NCI-H460 (cell line): ENCODE data around the gene PLCB1. TPM values are rescaled to one million over a fixed set of nuclear protein-coding genes. Genes with fewer than 3 reads are reported as not detected.
"Not testable (repeated sequence)": the region's sequence is repeated elsewhere in the genome, so short reads cannot be mapped to it uniquely, and the experiment has no call there.

Experiments
- DNase-seq: peaks from one replicate; pipeline ENCODE4 v3.0.0-alpha.2; 2016; ENCODE audit warnings: low read depth; ENCODE audit errors: extremely low read depth
- total RNA-seq: library from RNA; depleted of rRNA; stranded (reverse); fragments of >200 nt; shearing (Covaris generic); gene quantifications from 2 replicates; pipeline ENCODE4 v1.2.3, GENCODE V29; 2014

Gene PLCB1
- total RNA-seq, 1 experiment from 2014 or later = 74.0 TPM

GRCh38 chr20:8431538-8432434 lies 299.7 kb downstream of the PLCB1 start:
- DNase-seq = no peak

GRCh38 chr20:8432435-8433148 lies 300.5 kb downstream of the PLCB1 start:
- DNase-seq = no peak

GRCh38 chr20:8433291-8433690 lies 301.2 kb downstream of the PLCB1 start:
- DNase-seq = no peak

GRCh38 chr20:8434326-8434876 lies 302.3 kb downstream of the PLCB1 start:
- no peak for DNase-seq

GRCh38 chr20:8435285-8436035 lies 303.4 kb downstream of the PLCB1 start:
- no peak for DNase-seq

GRCh38 chr20:8436938-8437337 lies 304.9 kb downstream of the PLCB1 start:
- DNase-seq = not testable (repeated sequence)

- no peak for DNase-seq
Observed at GRCh38 chr20:8438748-8439147, 306.7 kb downstream of the PLCB1 start.

GRCh38 chr20:8443464-8444072 lies 311.5 kb downstream of the PLCB1 start:
- DNase-seq = no peak

- DNase-seq = no peak
Observed at GRCh38 chr20:8447262-8448120, 315.4 kb downstream of the PLCB1 start.

- DNase-seq = no peak
Observed at GRCh38 chr20:8449123-8449522, 317.1 kb downstream of the PLCB1 start.

- peak; percentile 65 for DNase-seq
Observed at GRCh38 chr20:8454137-8454712, 322.2 kb downstream of the PLCB1 start.

- DNase-seq = no peak
Observed at GRCh38 chr20:8456765-8457164, 324.7 kb downstream of the PLCB1 start.

- no peak for DNase-seq
Observed at GRCh38 chr20:8457978-8458377, 325.9 kb downstream of the PLCB1 start.

- DNase-seq = no peak
Observed at GRCh38 chr20:8461186-8461585, 329.1 kb downstream of the PLCB1 start.

- DNase-seq = peak; percentile 14
Observed at GRCh38 chr20:8464368-8464767, 332.3 kb downstream of the PLCB1 start.

GRCh38 chr20:8466781-8467180 lies 334.7 kb downstream of the PLCB1 start:
- DNase-seq = not testable (repeated sequence)

- no peak for DNase-seq
Observed at GRCh38 chr20:8470156-8470555, 338.1 kb downstream of the PLCB1 start.

GRCh38 chr20:8471465-8471864 lies 339.4 kb downstream of the PLCB1 start:
- DNase-seq = no peak

- DNase-seq = no peak
Observed at GRCh38 chr20:8473459-8473858, 341.4 kb downstream of the PLCB1 start.
